Stimulated activated CD4-positive, alpha-beta T cell treated with anti-CD3 and anti-CD28 coated beads, TNF-alpha, amount 100 ng/mL, for 4 hours (primary cell): Measurements from ENCODE around the gene IKBIP.
A peak's percentile ranks its signal among the peaks of the same experiment; 100 is the strongest.
"Not testable (repeated sequence)": the region's sequence is repeated elsewhere in the genome, so short reads cannot be mapped to it uniquely, and the experiment has no call there.

Experiments
- DNase-seq, 3 experiments: peaks; one replicate each; pipeline ENCODE4 v3.0.0-alpha.2; 2020; ENCODE audit warnings: low read depth in 3 of 3

Gene IKBIP, protein sequence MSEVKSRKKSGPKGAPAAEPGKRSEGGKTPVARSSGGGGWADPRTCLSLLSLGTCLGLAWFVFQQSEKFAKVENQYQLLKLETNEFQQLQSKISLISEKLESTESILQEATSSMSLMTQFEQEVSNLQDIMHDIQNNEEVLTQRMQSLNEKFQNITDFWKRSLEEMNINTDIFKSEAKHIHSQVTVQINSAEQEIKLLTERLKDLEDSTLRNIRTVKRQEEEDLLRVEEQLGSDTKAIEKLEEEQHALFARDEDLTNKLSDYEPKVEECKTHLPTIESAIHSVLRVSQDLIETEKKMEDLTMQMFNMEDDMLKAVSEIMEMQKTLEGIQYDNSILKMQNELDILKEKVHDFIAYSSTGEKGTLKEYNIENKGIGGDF

GRCh38 chr12:98644712-98645571 is at the start of gene IKBIP, which contains the start of gene APAF1:
TSS of gene IKBIP (minus strand) at chr12:98644788. CDS start at chr12:98644701, 87 bp downstream.
TSS of gene APAF1 (plus strand) at chr12:98645290. CDS start at chr12:98648360, 3,070 bp downstream.
- peak; percentile 91 to 94 (median 94) for DNase-seq

DNA sequence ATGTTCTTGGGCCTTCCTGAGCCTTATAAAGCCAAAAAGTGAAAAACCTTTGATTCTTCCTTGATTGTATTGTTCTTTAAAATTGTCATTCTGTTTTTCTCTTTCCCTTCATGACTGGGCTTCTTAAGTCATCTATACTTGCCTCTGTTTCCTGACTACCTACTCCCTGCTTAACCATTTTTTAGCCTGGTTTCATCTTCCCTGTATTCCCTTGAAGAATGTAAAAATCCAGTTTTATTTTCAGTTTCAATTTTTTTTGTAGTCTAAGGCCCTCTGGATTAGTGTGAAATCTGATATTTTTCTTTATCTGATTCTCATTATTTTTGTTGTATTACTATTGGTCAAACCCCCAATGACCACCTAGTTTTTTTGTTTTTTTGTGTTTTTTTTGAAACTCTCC is 46.8 kb upstream of the IKBIP start:
- DNase-seq: no peak

- DNase-seq: no peak
These were observed 42.0 kb upstream of the IKBIP start for GRCh38 chr12:98686603-98687002.

GRCh38 chr12:98684199-98684598 is 39.6 kb upstream of the IKBIP start:
- no peak for DNase-seq

DNA sequence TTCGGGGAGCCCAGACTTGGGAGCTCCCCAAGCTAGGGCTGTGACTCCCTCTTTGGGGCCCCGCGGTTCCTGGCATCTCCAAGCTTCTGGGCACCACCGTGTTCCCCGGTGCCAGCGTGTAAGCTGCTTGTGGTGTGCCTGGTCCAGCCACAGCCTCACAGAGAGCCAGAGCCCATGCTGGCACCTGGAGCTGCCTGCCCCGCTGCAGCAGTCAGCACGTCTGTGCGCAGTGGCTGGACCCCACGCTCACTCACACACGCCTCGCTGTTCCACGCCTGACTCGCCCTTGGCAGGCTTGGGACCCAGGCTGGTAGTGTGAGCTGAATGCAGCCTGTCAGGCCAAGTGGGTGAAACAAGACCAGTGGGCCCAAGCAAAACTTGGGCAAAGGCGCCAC is 35.0 kb upstream of the IKBIP start:
- no peak for DNase-seq

DNA sequence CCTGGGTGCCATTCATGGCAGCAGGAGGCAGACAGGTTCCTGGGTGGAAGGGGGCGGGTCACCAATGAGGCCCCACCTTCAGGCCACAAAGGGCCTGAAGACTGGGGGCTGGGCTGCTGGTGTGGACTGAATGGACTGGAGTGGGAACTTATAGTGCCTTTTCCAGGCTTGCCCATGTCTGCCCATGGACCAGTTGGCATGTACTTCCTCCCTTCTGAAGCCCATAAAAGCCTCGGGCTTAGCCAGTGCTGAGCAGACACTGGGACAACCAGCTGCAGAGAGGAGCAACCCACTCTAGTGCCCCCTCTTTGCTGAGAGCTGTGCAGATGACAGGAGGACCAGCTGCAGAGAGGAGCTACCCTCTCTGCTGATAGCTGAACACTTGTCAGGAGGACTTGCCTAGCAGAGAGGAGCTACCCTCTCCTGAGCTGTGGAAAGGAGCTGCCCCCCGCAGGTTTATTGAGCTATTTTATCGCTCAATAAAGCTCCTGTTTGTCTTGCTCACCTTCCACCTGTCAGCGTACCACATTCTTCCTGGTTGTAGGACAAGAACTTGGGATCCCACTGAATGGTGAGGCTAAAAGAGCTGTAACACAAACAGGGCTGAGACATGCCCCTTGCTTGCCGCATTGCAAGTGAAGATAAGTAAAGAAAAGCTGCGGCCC is 34.5 kb upstream of the IKBIP start:
- no peak for DNase-seq

GRCh38 chr12:98678236-98678945 is 33.8 kb upstream of the IKBIP start:
- DNase-seq: no peak

- no peak for DNase-seq
These were observed 30.3 kb upstream of the IKBIP start for GRCh38 chr12:98674841-98675240.

GRCh38 chr12:98671459-98671858 is 26.9 kb upstream of the IKBIP start:
- DNase-seq: no peak

GRCh38 chr12:98669751-98670150 is 25.2 kb upstream of the IKBIP start:
- DNase-seq: no peak

- no peak for DNase-seq
These were observed 15.9 kb upstream of the IKBIP start for GRCh38 chr12:98660521-98660920.

DNA sequence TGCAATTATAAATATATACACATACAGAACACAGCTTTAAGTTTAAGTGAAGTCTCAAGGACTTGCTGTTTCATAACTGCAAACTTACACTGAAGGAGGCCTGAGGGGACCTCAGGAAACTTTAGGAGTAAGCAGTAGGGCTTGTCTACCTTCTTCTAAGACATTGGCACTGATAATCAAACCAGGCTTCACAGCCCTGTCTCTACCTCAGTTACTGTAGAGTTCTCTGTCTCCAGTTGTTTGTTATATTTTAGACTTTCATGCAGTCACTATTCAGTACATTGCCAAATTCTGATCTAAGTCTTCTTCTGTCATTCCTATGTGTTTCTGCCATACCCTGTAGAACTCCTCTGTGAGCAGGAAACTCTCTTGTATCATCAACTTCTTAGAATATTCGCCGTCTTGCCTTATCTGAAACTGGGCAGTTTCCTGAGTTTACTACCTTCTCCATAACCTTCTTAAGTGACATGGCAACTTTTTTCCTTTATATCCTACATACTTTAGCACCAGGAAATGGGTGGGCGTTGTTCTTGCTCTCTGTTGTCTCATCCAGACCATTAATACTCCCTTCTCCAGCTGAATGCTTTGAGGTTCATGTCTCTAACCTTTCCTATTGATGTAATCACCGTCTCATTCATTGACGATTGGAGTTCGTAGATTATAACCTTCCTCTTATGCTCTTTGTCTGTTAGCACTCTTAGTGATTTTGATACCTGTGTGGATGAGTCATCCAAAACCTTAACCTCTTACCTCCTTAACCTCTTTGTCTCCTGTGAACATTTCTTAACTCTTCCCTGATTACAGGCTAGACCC is 11.9 kb upstream of the IKBIP start:
- DNase-seq: no peak

DNA sequence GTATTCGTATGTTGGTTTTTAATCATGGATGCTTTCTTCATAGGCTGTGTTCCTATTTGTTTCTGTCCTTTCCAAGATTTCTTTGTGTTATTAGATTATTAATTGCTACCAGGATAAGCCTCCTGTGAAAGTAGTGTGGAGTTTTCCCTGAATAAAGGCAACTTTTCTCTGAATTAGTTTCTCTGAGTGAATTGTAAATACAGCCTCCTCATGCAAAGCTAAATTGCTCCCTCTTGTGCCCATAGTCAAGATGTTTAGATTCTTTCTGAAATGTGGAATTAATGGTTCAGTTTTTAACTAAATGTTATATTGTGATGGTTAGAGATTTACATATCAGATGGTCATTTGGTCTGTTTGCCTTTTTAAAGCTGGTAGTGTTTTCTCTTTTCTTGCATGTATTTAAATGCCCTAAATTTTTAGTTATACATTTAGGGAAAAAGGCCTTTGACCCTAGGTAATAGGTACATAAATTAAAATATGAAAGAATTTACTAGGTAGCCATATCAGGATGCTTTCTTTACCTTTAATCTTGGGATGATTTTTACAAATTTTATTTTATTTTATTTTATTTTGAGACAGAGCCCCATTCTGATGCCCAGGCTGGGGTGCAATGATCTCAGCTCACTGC is 9.4 kb upstream of the IKBIP start:
- DNase-seq: no peak

- DNase-seq: no peak
These were observed 6.7 kb upstream of the IKBIP start for GRCh38 chr12:98651328-98651727.

DNA sequence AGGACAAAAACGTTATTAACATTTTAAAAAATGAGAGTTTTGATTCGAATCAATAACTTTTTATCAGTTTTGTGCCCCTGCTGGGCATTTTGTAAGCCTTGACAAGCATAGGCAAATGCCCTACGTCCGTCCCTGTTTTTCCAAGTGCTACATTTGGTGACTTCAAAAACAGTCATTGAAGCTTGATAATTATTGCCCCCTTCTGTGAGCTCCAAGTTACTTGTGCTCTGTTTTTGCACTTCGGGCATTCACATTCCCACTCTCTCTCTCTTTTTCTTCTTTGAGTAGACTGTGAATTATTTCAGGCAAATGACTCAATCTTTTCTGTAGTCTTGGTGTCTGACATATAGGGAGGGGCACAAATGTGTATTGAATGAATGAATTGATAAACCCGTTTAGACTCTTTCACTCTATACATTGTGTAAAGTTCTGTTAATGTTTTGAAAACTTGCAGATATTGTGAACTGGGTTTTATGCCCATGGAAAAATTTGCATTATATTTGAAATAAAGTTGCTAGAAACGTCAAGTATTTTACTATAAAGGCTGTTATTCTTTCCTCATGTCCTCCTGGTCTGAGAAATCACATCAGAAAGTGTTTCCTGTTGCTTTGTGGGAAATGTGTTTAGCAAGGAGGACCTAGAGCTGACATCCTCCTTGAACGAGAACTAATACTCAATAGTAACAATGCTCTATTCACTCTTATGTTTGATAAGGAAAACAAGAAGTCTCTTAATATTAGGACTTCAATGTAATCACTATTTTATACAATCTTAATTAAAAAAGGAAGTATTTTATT is 1.9 kb upstream of the IKBIP start:
- DNase-seq: no peak

GRCh38 chr12:98645572-98646067 is 1.0 kb upstream of the IKBIP start:
- no peak for DNase-seq

DNA sequence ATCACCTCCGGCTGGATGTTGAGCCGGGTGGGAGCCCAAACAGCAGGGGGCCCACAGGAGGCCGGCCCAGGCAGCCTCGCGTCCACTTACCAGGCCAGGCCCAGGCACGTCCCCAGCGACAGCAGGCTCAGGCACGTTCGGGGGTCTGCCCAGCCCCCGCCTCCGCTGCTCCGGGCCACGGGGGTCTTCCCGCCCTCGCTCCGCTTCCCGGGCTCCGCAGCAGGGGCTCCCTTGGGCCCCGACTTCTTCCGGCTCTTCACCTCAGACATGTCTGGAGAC is 216 bp downstream of the IKBIP start:
- DNase-seq: no peak

DNA sequence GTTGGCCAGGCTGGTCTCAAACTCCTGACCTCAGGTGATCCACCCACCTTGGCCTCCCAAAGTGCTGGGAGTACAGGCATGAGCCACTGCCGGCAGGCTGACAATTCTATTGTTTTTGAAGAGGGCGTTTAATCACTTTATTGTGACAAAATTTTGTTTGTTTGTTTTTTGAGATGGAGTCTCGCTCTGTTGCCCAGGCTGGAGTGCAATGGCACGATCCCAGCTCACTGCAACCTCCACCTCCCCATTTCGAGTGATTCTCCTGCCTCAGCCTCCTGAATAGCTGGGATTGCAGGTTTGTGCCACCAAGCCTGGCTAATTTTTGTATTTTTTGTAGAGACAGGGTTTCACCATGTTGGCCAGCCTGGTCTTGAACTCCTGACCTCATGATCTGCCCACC is 1.8 kb downstream of the IKBIP start:
- not testable (repeated sequence) for DNase-seq

- DNase-seq: no peak
These were observed 5.1 kb downstream of the IKBIP start for GRCh38 chr12:98639491-98639890.

DNA sequence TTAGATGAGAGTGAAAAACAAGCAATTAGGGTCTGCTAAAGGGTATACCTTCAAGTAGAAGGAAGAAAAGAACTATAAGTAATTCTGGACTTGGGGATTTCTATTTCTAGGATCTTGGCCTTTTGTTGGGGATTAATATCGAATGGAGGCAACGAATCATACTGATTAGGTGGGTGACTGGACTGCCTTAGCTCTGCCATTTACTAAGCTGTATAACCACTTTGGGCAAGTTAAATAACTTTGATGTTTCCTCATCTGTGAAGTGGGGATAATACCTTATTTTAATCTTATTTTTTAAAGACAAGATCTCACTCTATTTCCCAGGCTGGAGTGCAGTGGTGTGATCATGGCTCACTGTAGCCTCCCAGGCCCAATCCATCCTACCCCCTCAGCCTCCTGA is 6.6 kb downstream of the IKBIP start:
- DNase-seq: no peak
